Breast epithelium (tissue), 3 donors: ENCODE measurements around the gene DRD2.

Experiments used
- CTCF ChIP-seq, 3 donors: fragments of 450-650 bp; IDR thresholded peaks; one replicate each; pipeline ENCODE4 v1.5.1; 2016 to 2017; ENCODE audit warnings: antibody characterized with exemption in 3 of 3, mild to moderate bottlenecking in 3 of 3, moderate library complexity in 3 of 3
- POLR2AphosphoS5 ChIP-seq, 3 donors: sonication (generic); formaldehyde crosslinking; IDR thresholded peaks; one replicate each; pipeline ENCODE4 v1.6.1; 2017; ENCODE audit warnings: antibody characterized with exemption in 3 of 3

DNA sequence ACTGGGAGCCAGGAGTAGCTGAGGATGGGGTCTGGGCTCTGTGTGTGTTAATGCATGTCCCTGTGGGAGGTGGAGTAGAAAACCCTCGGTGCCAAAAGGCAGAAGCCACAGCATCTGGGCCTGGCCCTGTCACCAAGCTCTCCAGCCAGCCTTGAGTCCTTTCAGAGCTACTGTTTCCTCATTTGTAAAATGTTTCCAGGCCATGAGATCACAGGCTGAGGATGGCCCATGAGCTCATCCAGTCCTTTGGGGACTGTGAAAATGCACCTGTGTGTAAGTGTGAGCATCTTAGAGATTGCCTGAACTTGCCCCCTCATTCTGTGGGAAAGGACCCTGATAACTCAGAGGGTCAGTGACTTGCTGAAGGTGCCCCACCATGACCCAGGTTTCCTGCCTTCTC, 78.5 kb downstream of the DRD2 start:
- TF ChIP-seq POLR2AphosphoS5 (IDR thresholded peaks at IDR 0.05), result no peak
- TF ChIP-seq CTCF (IDR thresholded peaks at IDR 0.05), result no peak
